Measurements from ENCODE around the gene SYTL3. TPM values are rescaled to one million over a fixed set of nuclear protein-coding genes. Genes with fewer than 3 reads are reported as not detected.
A peak's percentile ranks its signal among the peaks of the same experiment; 100 is the strongest.

SYTL3 gene
- total RNA-seq, 2 donors from 2014 or later, result 0.58 to 0.79 TPM

DNA sequence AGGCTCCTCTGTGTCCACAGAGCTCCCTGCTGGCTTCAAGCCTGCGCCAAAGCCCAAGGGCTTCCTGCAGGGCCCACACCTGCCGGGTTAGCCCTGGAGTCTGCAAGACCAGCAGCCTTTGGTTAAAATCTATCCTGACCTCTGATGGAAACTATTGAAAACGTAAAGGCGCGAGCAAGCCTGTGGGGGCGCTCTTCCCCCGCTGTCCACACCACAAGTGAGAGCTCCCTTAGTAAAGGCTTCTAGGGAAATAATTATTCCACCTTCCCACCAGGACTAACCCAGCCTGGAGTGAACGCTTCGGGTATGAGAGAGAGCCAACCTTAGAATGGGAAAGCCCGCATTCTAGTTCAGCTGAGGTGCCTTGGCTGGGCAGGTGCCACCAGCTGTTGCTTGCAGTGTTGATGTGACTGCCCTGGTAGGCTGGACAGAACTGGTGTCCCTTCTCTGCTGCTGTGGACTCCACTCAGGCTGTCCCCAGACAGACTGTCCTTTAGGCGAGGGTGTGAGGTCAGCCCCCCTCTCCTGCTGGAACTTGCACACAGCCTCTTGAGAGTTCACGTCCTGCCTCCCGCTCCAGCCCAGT is 68.7 kb downstream of the SYTL3 start:
- no peaks in the 10 kb centered on the region for H3K27me3 ChIP-seq (ENCODE audit: control insufficient read depth, insufficient read depth, low read length, poor library complexity, severe bottlenecking)
- no peak overlapping the region for H3K4me3 ChIP-seq (ENCODE audit: low read length)
- TF ChIP-seq, protein P1, sequence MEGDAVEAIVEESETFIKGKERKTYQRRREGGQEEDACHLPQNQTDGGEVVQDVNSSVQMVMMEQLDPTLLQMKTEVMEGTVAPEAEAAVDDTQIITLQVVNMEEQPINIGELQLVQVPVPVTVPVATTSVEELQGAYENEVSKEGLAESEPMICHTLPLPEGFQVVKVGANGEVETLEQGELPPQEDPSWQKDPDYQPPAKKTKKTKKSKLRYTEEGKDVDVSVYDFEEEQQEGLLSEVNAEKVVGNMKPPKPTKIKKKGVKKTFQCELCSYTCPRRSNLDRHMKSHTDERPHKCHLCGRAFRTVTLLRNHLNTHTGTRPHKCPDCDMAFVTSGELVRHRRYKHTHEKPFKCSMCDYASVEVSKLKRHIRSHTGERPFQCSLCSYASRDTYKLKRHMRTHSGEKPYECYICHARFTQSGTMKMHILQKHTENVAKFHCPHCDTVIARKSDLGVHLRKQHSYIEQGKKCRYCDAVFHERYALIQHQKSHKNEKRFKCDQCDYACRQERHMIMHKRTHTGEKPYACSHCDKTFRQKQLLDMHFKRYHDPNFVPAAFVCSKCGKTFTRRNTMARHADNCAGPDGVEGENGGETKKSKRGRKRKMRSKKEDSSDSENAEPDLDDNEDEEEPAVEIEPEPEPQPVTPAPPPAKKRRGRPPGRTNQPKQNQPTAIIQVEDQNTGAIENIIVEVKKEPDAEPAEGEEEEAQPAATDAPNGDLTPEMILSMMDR (conservative IDR thresholded peaks at IDR 0.05), result peak; percentile 97
- Mint-ChIP-seq H3K4me3 (no peak overlapping the region), H3K27ac (no peak overlapping the region), H3K9me3 (no peaks in the 10 kb centered on the region), H3K36me3 (ENCODE audit: low read depth) (no peaks in the 10 kb centered on the region), H3K4me1 (peaks cover 9% of the 10 kb centered on the region), H3K27me3 (ENCODE audit: insufficient read depth) (no peaks in the 10 kb centered on the region)
- H3K27ac ChIP-seq (ENCODE audit: low read depth, low read length), result no peak overlapping the region
- no peaks in the 10 kb centered on the region for H3K9me3 ChIP-seq (ENCODE audit: control insufficient read depth, low read length)
- peaks cover 7% of the 10 kb centered on the region for H3K4me1 ChIP-seq (ENCODE audit: control insufficient read depth, insufficient read depth, low read length)
- DNase-seq, result peak; percentile 93
- H3K36me3 ChIP-seq (ENCODE audit: control insufficient read depth, insufficient read depth, low read length), result no peaks in the 10 kb centered on the region
- no peak overlapping the region for H3K9ac ChIP-seq (ENCODE audit: extremely low read depth, low read length, poor library complexity, severe bottlenecking)
- WGBS, 2 experiments (ENCODE audit: insufficient coverage in 1 of 2, insufficient read length in 1 of 2), result 20 to 36% methylated on average over 3 to 12 of the region's 13 CpGs

DNA sequence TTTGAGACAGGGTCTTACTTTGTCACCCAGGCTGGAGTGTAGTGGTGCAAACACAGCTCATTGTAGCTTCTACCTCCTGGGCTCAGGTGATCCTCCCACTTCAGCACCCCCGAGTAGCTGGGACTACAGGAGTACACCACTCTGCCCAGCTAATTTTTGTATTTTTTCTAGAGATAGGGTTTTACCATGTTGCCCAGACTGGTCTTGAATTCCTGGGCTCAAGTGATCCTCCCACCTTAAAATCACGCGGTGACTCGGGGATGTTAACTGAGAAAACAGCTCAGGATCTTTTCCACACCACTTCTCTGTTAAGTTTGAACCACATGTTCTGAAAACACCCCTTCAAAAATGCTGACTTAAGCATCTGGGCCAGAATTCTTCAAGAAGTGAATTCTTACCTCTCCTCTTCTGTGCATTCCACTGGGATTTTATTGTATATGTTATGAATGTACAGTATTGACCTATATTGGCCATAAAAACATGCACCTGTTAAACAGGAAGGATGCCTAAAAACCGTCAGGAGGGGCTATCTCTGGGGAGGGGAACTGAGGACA is 72.4 kb downstream of the SYTL3 start:
- no peak for DNase-seq
- Histone ChIP-seq H3K9ac (ENCODE audit: extremely low read depth, low read length, poor library complexity, severe bottlenecking) (no peak overlapping the region), H3K4me1 (ENCODE audit: control insufficient read depth, insufficient read depth, low read length) (peaks cover 7% of the 10 kb centered on the region), H3K4me3 (ENCODE audit: low read length) (no peak overlapping the region), H3K36me3 (ENCODE audit: control insufficient read depth, insufficient read depth, low read length) (no peaks in the 10 kb centered on the region), H3K27ac (ENCODE audit: low read depth, low read length) (no peak overlapping the region), H3K9me3 (ENCODE audit: control insufficient read depth, low read length) (no peaks in the 10 kb centered on the region), H3K27me3 (ENCODE audit: control insufficient read depth, insufficient read depth, low read length, poor library complexity, severe bottlenecking) (no peaks in the 10 kb centered on the region)
- Mint-ChIP-seq H3K9me3 (no peaks in the 10 kb centered on the region), H3K4me3 (no peak overlapping the region), H3K36me3 (ENCODE audit: low read depth) (no peaks in the 10 kb centered on the region), H3K27ac (no peak overlapping the region), H3K27me3 (ENCODE audit: insufficient read depth) (no peaks in the 10 kb centered on the region), H3K4me1 (peaks cover 9% of the 10 kb centered on the region)
- 88 to 96% methylated on average over 3 to 5 of the region's 5 CpGs for WGBS, 2 experiments (ENCODE audit: insufficient coverage in 1 of 2, insufficient read length in 1 of 2)
- TF ChIP-seq, protein P1 (conservative IDR thresholded peaks at IDR 0.05), result no peak

DNA sequence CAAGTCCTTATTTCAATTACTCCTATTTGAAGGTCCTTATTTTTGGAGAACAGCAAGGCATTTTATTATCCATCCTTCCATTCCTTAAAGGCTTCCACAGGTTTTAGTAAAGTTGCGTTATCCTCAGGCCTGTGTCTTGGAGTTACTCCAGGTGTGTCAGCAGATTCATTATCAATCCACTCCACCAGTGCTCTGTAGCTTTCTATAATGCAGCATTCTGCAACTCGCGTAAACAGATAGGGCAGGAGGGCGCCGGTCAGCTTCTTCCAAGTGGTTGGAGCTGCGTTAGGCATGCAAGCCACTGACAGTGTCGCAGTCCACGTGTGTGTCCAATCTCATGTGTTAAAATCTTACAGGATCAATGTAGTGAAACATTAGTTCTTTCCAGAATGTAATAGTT is 75.8 kb downstream of the SYTL3 start:
- no peaks in the 10 kb centered on the region for H3K36me3 ChIP-seq (ENCODE audit: control insufficient read depth, insufficient read depth, low read length)
- no peak overlapping the region for H3K4me3 ChIP-seq (ENCODE audit: low read length)
- TF ChIP-seq, protein P1 (conservative IDR thresholded peaks at IDR 0.05), result no peak
- no peak for DNase-seq
- H3K9me3 Mint-ChIP-seq, result peaks cover 5% of the 10 kb centered on the region
- WGBS, 2 experiments (ENCODE audit: insufficient coverage in 1 of 2, insufficient read length in 1 of 2), result 96 to 98% methylated on average over 7 to 8 of the region's 8 CpGs
- no peaks in the 10 kb centered on the region for H3K4me1 Mint-ChIP-seq
- H3K4me1 ChIP-seq (ENCODE audit: control insufficient read depth, insufficient read depth, low read length), result no peaks in the 10 kb centered on the region
- H3K4me3 Mint-ChIP-seq, result no peak overlapping the region
- H3K27ac Mint-ChIP-seq, result no peak overlapping the region
- H3K9me3 ChIP-seq (ENCODE audit: control insufficient read depth, low read length), result peaks cover 8% of the 10 kb centered on the region
- H3K27me3 ChIP-seq (ENCODE audit: control insufficient read depth, insufficient read depth, low read length, poor library complexity, severe bottlenecking), result no peaks in the 10 kb centered on the region
- H3K27ac ChIP-seq (ENCODE audit: low read depth, low read length), result no peak overlapping the region
- H3K36me3 Mint-ChIP-seq (ENCODE audit: low read depth), result no peaks in the 10 kb centered on the region
- no peak overlapping the region for H3K9ac ChIP-seq (ENCODE audit: extremely low read depth, low read length, poor library complexity, severe bottlenecking)
- no peaks in the 10 kb centered on the region for H3K27me3 Mint-ChIP-seq (ENCODE audit: insufficient read depth)

Data from endodermal cell (in vitro differentiated cells).